A549 (cell line): Measurements from ENCODE around the gene TLCD2.

Experiments used
- NFE2L2 ChIP-seq: fragments of 150-350 bp; conservative IDR thresholded peaks from 2 replicates; pipeline ENCODE4 v1.6.1; 2014; ENCODE audit warnings: low read length
- ZFP36 ChIP-seq: fragments of 450-650 bp; IDR thresholded peaks from 2 replicates; pipeline ENCODE4 v1.6.1; 2014; ENCODE audit warnings: borderline replicate concordance; ENCODE audit not compliant: partially characterized antibody

DNA sequence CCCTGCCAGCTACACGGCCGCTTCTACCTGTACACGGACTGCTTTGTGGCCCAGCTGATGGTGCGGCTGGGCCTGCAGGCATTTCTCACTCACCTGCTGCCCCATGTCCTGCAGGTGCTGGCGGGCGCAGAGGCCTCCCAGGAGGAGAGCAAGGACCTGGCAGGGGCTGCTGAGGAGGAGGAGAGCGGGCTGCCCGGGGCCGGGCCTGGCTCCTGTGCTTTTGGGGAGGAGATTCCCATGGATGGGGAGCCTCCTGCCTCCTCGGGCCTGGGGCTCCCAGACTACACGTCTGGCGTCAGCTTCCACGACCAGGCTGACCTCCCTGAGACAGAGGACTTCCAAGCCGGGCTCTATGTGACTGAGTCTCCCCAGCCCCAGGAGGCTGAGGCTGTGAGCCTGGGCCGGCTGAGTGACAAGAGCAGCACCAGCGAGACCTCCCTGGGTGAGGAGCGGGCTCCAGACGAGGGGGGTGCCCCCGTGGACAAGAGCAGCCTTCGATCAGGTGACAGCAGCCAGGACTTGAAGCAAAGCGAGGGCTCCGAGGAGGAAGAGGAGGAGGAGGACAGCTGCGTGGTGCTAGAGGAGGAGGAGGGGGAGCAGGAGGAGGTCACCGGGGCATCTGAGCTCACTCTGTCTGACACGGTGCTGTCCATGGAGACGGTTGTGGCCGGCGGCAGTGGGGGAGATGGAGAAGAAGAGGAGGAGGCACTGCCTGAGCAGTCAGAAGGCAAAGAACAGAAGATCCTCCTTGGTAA is 17.9 kb upstream of the TLCD2 start:
- no peak for TF ChIP-seq ZFP36
- no peak for TF ChIP-seq NFE2L2
